NT2/D1 (cell line): ENCODE data around the gene ECI1.

Experiments used
- SUZ12 ChIP-seq: IDR thresholded peaks from 2 replicates; pipeline ENCODE4 v1.6.1; 2011; ENCODE audit not compliant: insufficient read length, insufficient read depth; ENCODE audit errors: extremely low read depth
- YY1 ChIP-seq: IDR thresholded peaks from 2 replicates; pipeline ENCODE4 v1.6.1; 2011; ENCODE audit not compliant: insufficient read length, insufficient read depth
- ZNF274 ChIP-seq: IDR thresholded peaks from 2 replicates; pipeline ENCODE4 v1.6.1; 2011; ENCODE audit warnings: mild to moderate bottlenecking, low read depth, low read length

GRCh38 chr16:2244926-2245795, 6.2 kb downstream of the ECI1 start:
- TF ChIP-seq YY1 (no peak), ZNF274 (no peak), SUZ12 (no peak)
